ENCODE measurements around the gene GAL.

DNA sequence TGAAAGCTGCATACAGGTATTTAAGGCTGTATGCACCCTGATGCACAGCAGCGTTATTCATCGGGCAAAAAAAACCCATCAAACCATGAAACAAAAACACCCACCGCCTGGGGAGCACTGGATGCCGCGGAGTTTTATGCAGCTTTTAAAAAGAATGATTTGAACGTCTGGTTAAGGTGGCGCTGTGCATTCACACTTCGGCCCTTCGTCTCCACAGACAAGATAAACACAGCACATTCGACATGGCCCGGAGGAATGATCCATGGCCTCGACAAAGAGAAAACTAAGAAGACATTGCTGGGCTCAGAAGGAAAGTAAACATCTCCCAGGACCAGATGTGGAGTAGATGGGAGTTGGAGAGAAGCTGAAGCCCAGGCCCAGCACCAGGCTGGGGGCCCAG, 40.8 kb upstream of the GAL start:
- TF ChIP-seq, protein P1, sequence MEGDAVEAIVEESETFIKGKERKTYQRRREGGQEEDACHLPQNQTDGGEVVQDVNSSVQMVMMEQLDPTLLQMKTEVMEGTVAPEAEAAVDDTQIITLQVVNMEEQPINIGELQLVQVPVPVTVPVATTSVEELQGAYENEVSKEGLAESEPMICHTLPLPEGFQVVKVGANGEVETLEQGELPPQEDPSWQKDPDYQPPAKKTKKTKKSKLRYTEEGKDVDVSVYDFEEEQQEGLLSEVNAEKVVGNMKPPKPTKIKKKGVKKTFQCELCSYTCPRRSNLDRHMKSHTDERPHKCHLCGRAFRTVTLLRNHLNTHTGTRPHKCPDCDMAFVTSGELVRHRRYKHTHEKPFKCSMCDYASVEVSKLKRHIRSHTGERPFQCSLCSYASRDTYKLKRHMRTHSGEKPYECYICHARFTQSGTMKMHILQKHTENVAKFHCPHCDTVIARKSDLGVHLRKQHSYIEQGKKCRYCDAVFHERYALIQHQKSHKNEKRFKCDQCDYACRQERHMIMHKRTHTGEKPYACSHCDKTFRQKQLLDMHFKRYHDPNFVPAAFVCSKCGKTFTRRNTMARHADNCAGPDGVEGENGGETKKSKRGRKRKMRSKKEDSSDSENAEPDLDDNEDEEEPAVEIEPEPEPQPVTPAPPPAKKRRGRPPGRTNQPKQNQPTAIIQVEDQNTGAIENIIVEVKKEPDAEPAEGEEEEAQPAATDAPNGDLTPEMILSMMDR (IDR thresholded peaks at IDR 0.05; ENCODE audit: low read length) = no peak
- TF ChIP-seq EZH2 (IDR thresholded peaks at IDR 0.05; ENCODE audit: borderline replicate concordance, low read length) = no peak

All from OCI-LY1 (cell line).